ENCODE measurements around the gene BBS9.

GRCh38 chr7:33118383-33118782, 11.0 kb upstream of the BBS9 start:
- TF ChIP-seq CTCF (IDR thresholded peaks at IDR 0.05; ENCODE audit: extremely low read depth in 1 of 2, insufficient read depth in 1 of 2, low read depth in 1 of 2, low read length in 2 of 2) (no peak), POLR2A (IDR thresholded peaks at IDR 0.05; ENCODE audit: low read depth, low read length) (no peak), EZH2 (IDR thresholded peaks at IDR 0.05; ENCODE audit: borderline replicate concordance, low read depth, low read length, severe bottlenecking) (no peak), POLR2AphosphoS5 (IDR thresholded peaks at IDR 0.05; ENCODE audit: insufficient read depth, low read depth, low read length) (no peak), MAX (IDR thresholded peaks at IDR 0.05; ENCODE audit: insufficient read depth, insufficient read length) (no peak), MYC (IDR thresholded peaks at IDR 0.05; ENCODE audit: low read depth, low read length) (no peak), FOS (IDR thresholded peaks at IDR 0.05; ENCODE audit: borderline replicate concordance, insufficient read depth, low read length) (no peak)

All from endothelial cell of umbilical vein (primary cell).